HepG2 (cell line): ENCODE measurements around the gene TYROBP. TPM values are rescaled to one million over a fixed set of nuclear protein-coding genes. Genes with fewer than 3 reads are reported as not detected.
A peak's percentile ranks its signal among the peaks of the same experiment; 100 is the strongest.

Experiments used
- ELF1 ChIP-seq: sonication (generic); formaldehyde crosslinking; IDR thresholded peaks from 2 replicates; pipeline ENCODE4 v1.4.0; 2020; ENCODE audit warnings: missing genetic modification reagents
- KLF9 ChIP-seq: IDR thresholded peaks from 2 replicates; pipeline ENCODE4 v1.6.1; 2016; ENCODE audit warnings: low read depth
- POLR2AphosphoS2 ChIP-seq: IDR thresholded peaks from 2 replicates; pipeline ENCODE4 v1.6.1; 2011; ENCODE audit warnings: low read depth, low read length, improper control_type of control experiment
- ZFX ChIP-seq: sonication (generic); formaldehyde crosslinking; IDR thresholded peaks from 2 replicates; pipeline ENCODE4 v1.4.0; 2020; ENCODE audit warnings: mild to moderate bottlenecking, low read depth, missing genetic modification reagents, moderate library complexity
- ZFY ChIP-seq: sonication (generic); formaldehyde crosslinking; IDR thresholded peaks from 2 replicates; pipeline ENCODE4 v1.4.0; 2020; ENCODE audit warnings: missing genetic modification reagents
- ZMYM2 ChIP-seq: sonication (generic); formaldehyde crosslinking; IDR thresholded peaks from 2 replicates; pipeline ENCODE4 v1.8.0; 2022; ENCODE audit warnings: mild to moderate bottlenecking, missing genetic modification reagents
- ZNF556 ChIP-seq: sonication (generic); formaldehyde crosslinking; IDR thresholded peaks from 2 replicates; pipeline ENCODE4 v1.4.0; 2020; ENCODE audit warnings: mild to moderate bottlenecking, missing genetic modification reagents, borderline replicate concordance
- polyA plus RNA-seq, 8 experiments: library from polyadenylated mRNA; depleted of rRNA in 3 of 8; stranded (reverse) in 7 of 8; unstranded in 1 of 8; fragments of >200 nt; fragmentation: Illumina TruSeq in 4 of 8; extraction: Trizol in 4 of 8; gene quantifications; 2 replicates each; pipeline versions ENCODE4 v1.2.1 to v1.2.3, GENCODE V29; 2011 to 2016; ENCODE audit warnings: low read depth in 4 of 8, missing spikeins in 1 of 8, mixed read lengths in 1 of 8; ENCODE audit not compliant: insufficient read depth in 1 of 8
- total RNA-seq, 5 experiments: library from RNA; depleted of rRNA; stranded (reverse); fragments of >200 nt; fragmentation: Illumina TruSeq; extraction: Trizol; gene quantifications; 2 replicates each; pipeline ENCODE4 v1.2.3, GENCODE V29; 2016; ENCODE audit warnings: low read depth in 1 of 5
- TF ChIP-seq, protein P1 (sequence below), 2 experiments: fragments of 450-650 bp in 1 of 2; sonication (generic) in 1 of 2; formaldehyde crosslinking in 1 of 2; IDR thresholded peaks; 2 replicates each; pipeline versions ENCODE4 v1.6.1 to v1.8.0; 2016 to 2022; ENCODE audit warnings: antibody characterized with exemption in 1 of 2, mild to moderate bottlenecking in 1 of 2, missing genetic modification reagents in 1 of 2
- TF ChIP-seq, protein P2 (sequence below): sonication (generic); formaldehyde crosslinking; IDR thresholded peaks from 2 replicates; pipeline ENCODE4 v1.8.1; 2023; ENCODE audit warnings: mild to moderate bottlenecking, moderate library complexity, missing genetic modification reagents
- TF ChIP-seq, protein P3 (sequence below): sonication (generic); formaldehyde crosslinking; IDR thresholded peaks from 2 replicates; pipeline ENCODE4 v1.5.1; 2020; ENCODE audit warnings: missing genetic modification reagents, mild to moderate bottlenecking, borderline replicate concordance
- TF ChIP-seq, protein P4 (sequence below): sonication (generic); formaldehyde crosslinking; IDR thresholded peaks from 2 replicates; pipeline ENCODE4 v1.4.0; 2020; ENCODE audit warnings: missing genetic modification reagents, borderline replicate concordance

TYROBP gene
- total and polyA plus RNA-seq, 2 of the 13 experiments (the other 11 are each of a cell fraction or from before 2014, with no cell fraction given), result not detected

- TF ChIP-seq, protein P1, sequence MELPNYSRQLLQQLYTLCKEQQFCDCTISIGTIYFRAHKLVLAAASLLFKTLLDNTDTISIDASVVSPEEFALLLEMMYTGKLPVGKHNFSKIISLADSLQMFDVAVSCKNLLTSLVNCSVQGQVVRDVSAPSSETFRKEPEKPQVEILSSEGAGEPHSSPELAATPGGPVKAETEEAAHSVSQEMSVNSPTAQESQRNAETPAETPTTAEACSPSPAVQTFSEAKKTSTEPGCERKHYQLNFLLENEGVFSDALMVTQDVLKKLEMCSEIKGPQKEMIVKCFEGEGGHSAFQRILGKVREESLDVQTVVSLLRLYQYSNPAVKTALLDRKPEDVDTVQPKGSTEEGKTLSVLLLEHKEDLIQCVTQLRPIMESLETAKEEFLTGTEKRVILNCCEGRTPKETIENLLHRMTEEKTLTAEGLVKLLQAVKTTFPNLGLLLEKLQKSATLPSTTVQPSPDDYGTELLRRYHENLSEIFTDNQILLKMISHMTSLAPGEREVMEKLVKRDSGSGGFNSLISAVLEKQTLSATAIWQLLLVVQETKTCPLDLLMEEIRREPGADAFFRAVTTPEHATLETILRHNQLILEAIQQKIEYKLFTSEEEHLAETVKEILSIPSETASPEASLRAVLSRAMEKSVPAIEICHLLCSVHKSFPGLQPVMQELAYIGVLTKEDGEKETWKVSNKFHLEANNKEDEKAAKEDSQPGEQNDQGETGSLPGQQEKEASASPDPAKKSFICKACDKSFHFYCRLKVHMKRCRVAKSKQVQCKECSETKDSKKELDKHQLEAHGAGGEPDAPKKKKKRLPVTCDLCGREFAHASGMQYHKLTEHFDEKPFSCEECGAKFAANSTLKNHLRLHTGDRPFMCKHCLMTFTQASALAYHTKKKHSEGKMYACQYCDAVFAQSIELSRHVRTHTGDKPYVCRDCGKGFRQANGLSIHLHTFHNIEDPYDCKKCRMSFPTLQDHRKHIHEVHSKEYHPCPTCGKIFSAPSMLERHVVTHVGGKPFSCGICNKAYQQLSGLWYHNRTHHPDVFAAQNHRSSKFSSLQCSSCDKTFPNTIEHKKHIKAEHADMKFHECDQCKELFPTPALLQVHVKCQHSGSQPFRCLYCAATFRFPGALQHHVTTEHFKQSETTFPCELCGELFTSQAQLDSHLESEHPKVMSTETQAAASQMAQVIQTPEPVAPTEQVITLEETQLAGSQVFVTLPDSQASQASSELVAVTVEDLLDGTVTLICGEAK (IDR thresholded peaks at IDR 0.05), result no peak
- TF ChIP-seq, protein P1 (CRISPR knock-in tag; IDR thresholded peaks at IDR 0.05), result no peak
- peak; percentile 16; the same call in 1 of the 2 replicates for TF ChIP-seq ELF1 (CRISPR knock-in tag)
- peak; percentile 12; the same call in 1 of the 2 replicates for TF ChIP-seq ZFX (CRISPR knock-in tag)
- TF ChIP-seq, protein P2, sequence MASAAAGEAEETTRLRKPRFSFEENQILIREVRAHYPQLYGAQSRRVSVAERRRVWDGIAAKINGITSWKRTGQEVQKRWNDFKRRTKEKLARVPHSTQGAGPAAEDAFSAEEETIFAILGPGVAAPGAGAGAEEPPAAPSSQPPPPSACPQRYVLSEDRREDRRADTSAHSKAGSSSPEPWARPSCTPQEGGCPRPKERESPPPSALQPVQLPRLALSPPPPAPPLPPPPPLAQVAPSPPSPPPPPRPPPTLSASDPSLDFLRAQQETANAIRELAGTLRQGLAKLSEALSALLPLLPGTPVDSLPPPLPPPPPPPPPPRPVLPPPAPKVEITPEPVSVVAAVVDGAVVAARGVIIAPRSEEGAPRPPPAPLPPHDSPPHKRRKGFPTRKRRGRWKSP (CRISPR knock-in tag), result 0 out of 2 replicates have a peak, but pooled peaks have one; percentile 43
- TF ChIP-seq, protein P3, sequence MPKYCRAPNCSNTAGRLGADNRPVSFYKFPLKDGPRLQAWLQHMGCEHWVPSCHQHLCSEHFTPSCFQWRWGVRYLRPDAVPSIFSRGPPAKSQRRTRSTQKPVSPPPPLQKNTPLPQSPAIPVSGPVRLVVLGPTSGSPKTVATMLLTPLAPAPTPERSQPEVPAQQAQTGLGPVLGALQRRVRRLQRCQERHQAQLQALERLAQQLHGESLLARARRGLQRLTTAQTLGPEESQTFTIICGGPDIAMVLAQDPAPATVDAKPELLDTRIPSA (CRISPR knock-in tag), result no peak
- TF ChIP-seq, protein P4, sequence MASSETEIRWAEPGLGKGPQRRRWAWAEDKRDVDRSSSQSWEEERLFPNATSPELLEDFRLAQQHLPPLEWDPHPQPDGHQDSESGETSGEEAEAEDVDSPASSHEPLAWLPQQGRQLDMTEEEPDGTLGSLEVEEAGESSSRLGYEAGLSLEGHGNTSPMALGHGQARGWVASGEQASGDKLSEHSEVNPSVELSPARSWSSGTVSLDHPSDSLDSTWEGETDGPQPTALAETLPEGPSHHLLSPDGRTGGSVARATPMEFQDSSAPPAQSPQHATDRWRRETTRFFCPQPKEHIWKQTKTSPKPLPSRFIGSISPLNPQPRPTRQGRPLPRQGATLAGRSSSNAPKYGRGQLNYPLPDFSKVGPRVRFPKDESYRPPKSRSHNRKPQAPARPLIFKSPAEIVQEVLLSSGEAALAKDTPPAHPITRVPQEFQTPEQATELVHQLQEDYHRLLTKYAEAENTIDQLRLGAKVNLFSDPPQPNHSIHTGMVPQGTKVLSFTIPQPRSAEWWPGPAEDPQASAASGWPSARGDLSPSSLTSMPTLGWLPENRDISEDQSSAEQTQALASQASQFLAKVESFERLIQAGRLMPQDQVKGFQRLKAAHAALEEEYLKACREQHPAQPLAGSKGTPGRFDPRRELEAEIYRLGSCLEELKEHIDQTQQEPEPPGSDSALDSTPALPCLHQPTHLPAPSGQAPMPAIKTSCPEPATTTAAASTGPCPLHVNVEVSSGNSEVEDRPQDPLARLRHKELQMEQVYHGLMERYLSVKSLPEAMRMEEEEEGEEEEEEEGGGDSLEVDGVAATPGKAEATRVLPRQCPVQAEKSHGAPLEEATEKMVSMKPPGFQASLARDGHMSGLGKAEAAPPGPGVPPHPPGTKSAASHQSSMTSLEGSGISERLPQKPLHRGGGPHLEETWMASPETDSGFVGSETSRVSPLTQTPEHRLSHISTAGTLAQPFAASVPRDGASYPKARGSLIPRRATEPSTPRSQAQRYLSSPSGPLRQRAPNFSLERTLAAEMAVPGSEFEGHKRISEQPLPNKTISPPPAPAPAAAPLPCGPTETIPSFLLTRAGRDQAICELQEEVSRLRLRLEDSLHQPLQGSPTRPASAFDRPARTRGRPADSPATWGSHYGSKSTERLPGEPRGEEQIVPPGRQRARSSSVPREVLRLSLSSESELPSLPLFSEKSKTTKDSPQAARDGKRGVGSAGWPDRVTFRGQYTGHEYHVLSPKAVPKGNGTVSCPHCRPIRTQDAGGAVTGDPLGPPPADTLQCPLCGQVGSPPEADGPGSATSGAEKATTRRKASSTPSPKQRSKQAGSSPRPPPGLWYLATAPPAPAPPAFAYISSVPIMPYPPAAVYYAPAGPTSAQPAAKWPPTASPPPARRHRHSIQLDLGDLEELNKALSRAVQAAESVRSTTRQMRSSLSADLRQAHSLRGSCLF (CRISPR knock-in tag), result no peak
- no peak for TF ChIP-seq POLR2AphosphoS2
- TF ChIP-seq KLF9, result no peak
- TF ChIP-seq ZNF556 (CRISPR knock-in tag), result no peak
- TF ChIP-seq ZMYM2 (CRISPR knock-in tag), result peak; percentile 46; the same call in 1 of the 2 replicates
- peak; percentile 50; the same call in 1 of the 2 replicates for TF ChIP-seq ZFY (CRISPR knock-in tag)
Observed at GRCh38 chr19:35935911-35936737, 28.0 kb upstream of the TYROBP start, which contains the start of gene LRFN3 (continued).
